Omental fat pad (tissue), 4 donors: ENCODE measurements around the gene KRT17. TPM values are rescaled to one million over a fixed set of nuclear protein-coding genes. Genes with fewer than 3 reads are reported as not detected.

ENCODE experiments used
- ATAC-seq: fragments of 150-250 bp; one replicate; pipeline ENCODE4 v1.9.1; 2016; ENCODE audit warnings: mild to moderate bottlenecking, moderate library complexity; ENCODE audit not compliant: low FRiP score
- DNase-seq: peaks from one replicate; pipeline ENCODE4 v3.0.0-alpha.2; 2019; ENCODE audit warnings: low spot score
- total RNA-seq, 4 donors: library from RNA; depleted of rRNA; stranded (reverse); fragments of >200 nt; gene quantifications; one replicate each; pipeline ENCODE4 v1.1.0, GENCODE V29; 2016
- TF ChIP-seq, protein P1 (sequence below), 3 donors: fragments of 450-650 bp; IDR thresholded peaks; one replicate each; pipeline ENCODE4 v1.5.1; 2016 to 2017; ENCODE audit warnings: antibody characterized with exemption in 3 of 3, mild to moderate bottlenecking in 3 of 3, moderate library complexity in 2 of 3

Gene KRT17
- total RNA-seq, 4 donors from 2014 or later, result 0.56 TPM; not detected in 3

GRCh38 chr17:41602524-41602923 lies 21.9 kb downstream of the KRT17 start:
- DNase-seq (no peak), ATAC-seq (no peak)
- TF ChIP-seq, protein P1, sequence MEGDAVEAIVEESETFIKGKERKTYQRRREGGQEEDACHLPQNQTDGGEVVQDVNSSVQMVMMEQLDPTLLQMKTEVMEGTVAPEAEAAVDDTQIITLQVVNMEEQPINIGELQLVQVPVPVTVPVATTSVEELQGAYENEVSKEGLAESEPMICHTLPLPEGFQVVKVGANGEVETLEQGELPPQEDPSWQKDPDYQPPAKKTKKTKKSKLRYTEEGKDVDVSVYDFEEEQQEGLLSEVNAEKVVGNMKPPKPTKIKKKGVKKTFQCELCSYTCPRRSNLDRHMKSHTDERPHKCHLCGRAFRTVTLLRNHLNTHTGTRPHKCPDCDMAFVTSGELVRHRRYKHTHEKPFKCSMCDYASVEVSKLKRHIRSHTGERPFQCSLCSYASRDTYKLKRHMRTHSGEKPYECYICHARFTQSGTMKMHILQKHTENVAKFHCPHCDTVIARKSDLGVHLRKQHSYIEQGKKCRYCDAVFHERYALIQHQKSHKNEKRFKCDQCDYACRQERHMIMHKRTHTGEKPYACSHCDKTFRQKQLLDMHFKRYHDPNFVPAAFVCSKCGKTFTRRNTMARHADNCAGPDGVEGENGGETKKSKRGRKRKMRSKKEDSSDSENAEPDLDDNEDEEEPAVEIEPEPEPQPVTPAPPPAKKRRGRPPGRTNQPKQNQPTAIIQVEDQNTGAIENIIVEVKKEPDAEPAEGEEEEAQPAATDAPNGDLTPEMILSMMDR (IDR thresholded peaks at IDR 0.05), result no peak

GRCh38 chr17:41600318-41600717 lies 24.1 kb downstream of the KRT17 start:
- ATAC-seq, result no peak
- TF ChIP-seq, protein P1 (IDR thresholded peaks at IDR 0.05), result no peak
- no peak for DNase-seq

GRCh38 chr17:41599680-41600079 lies 24.7 kb downstream of the KRT17 start:
- TF ChIP-seq, protein P1 (IDR thresholded peaks at IDR 0.05), result no peak
- DNase-seq (no peak), ATAC-seq (no peak)

DNA sequence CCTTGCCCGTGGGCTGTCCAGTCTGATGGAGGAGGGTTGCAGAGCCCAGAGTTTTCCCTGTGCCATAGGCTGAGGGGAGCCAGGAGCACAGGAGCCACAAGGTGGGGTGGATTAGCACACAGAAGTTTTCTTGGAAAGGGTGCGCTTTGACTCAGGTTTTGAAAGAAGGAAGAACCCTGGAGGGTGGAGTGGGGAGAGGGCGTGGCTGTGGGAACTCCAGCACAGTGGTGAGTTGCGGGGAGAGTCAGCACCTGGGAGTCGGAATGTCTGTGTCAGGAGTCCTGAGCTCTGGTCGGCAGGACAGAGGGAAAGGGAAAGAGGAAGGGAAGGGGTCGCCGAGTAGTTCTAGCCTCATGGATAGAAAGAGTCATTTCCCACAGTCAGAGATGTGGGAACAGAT lies 28.8 kb downstream of the KRT17 start:
- DNase-seq (no peak), ATAC-seq (peak; percentile 44)
- TF ChIP-seq, protein P1 (IDR thresholded peaks at IDR 0.05), result no peak

DNA sequence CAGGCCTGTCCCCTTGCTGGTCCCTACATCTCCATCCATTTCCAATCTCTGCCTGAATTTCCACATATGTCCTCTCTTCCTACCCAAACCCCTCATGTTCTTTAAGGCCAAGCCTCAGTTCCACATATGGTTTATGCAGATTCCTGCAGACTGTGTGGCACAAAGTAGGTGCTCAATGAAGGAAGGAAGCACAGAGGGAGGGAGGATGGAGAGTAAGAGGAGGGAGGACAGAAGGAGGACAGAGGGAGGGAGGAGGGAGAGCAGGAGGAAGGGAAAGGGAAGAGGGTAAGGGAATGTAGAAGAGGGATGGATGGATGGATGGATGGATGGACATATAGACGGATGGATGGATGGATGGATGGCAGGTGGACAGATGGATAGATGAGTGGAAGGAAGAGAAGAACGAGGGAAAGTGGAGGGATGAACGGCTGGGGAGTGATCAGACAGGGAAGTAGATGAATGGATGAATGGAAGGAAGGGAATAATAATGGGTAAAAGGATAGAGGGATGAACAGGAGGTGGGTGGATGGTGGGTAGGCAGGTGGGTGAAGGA lies 29.9 kb downstream of the KRT17 start:
- no peak for ATAC-seq
- TF ChIP-seq, protein P1 (IDR thresholded peaks at IDR 0.05), result no peak
- no peak for DNase-seq

- DNase-seq (no peak), ATAC-seq (no peak)
- TF ChIP-seq, protein P1 (IDR thresholded peaks at IDR 0.05), result no peak
These were observed 30.9 kb downstream of the KRT17 start for GRCh38 chr17:41593306-41593981.
